Endothelial cell of umbilical vein (primary cell): ENCODE measurements around the gene ERAL1.

ENCODE experiments used
- MYC ChIP-seq: IDR thresholded peaks from one replicate; pipeline ENCODE4 v1.6.1; 2011; ENCODE audit warnings: mild to moderate bottlenecking, low read depth, low read length
- POLR2A ChIP-seq: IDR thresholded peaks from 2 replicates; pipeline ENCODE4 v1.6.1; 2012; ENCODE audit warnings: low read depth, mild to moderate bottlenecking, control low read depth, low read length
- POLR2AphosphoS5 ChIP-seq: IDR thresholded peaks from 2 replicates; pipeline ENCODE4 v1.6.1; 2012; ENCODE audit warnings: low read depth, mild to moderate bottlenecking, control low read depth, low read length, moderate library complexity; ENCODE audit not compliant: insufficient read depth
- TF ChIP-seq, protein P1 (sequence below), 2 donors: IDR thresholded peaks; 1 replicate in 1 of 2; 2 replicates in 1 of 2; pipeline ENCODE4 v1.5.1; 2011; ENCODE audit warnings: low read length in 2 of 2, mild to moderate bottlenecking in 2 of 2, moderate library complexity in 2 of 2, control low read depth in 1 of 2, inconsistent platforms in 1 of 2, low read depth in 1 of 2; ENCODE audit not compliant: insufficient read depth in 1 of 2; ENCODE audit errors: extremely low read depth in 1 of 2

DNA sequence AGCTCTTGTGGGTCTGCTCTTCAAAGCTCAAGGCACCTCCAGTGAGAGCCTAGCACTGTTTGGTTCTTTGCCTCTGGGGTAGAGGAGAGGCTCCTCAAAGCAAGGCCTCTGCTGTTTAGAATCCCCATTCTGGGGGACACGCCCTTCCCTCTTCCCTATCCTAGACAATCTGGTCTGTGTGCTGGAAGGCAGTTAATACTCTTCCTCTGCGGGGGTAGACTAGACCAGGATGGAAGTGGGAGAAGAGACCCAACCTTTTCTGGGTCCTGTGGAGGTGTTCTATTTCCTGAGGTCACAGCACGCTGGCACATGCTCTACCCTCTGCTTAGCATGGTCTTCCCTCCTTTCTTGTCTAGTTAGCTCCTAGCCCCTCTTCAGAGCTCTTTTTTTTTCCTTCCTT is 7.7 kb downstream of the ERAL1 start:
- TF ChIP-seq, protein P1, sequence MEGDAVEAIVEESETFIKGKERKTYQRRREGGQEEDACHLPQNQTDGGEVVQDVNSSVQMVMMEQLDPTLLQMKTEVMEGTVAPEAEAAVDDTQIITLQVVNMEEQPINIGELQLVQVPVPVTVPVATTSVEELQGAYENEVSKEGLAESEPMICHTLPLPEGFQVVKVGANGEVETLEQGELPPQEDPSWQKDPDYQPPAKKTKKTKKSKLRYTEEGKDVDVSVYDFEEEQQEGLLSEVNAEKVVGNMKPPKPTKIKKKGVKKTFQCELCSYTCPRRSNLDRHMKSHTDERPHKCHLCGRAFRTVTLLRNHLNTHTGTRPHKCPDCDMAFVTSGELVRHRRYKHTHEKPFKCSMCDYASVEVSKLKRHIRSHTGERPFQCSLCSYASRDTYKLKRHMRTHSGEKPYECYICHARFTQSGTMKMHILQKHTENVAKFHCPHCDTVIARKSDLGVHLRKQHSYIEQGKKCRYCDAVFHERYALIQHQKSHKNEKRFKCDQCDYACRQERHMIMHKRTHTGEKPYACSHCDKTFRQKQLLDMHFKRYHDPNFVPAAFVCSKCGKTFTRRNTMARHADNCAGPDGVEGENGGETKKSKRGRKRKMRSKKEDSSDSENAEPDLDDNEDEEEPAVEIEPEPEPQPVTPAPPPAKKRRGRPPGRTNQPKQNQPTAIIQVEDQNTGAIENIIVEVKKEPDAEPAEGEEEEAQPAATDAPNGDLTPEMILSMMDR (IDR thresholded peaks at IDR 0.05; ENCODE audit: extremely low read depth in 1 of 2, insufficient read depth in 1 of 2, low read depth in 1 of 2, low read length in 2 of 2): no peak
- no peak for TF ChIP-seq POLR2A
- TF ChIP-seq MYC: no peak
- TF ChIP-seq POLR2AphosphoS5: no peak
